ENCODE results near the gene PITX1.

DNA sequence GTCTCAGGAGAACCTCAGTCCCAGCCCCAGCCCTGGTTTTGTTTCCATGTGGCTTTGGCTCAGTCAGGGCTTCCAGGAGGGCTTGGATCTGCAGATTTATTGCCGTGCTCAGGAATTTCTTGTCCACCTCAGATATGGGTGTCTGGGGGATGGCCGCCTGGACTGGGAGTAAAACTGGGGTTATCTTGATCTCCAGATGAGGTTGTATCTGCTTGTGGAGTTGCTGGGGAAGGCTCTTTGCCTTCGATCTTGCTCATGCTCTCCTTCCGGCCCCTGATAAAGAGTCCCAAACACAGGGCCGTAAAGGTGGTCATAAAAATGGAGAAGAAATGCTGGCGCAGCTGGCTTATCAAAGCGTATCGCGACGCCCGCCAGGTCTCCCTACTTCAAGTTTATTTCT, 17.8 kb upstream of the PITX1 start:
- TF ChIP-seq, protein P1, sequence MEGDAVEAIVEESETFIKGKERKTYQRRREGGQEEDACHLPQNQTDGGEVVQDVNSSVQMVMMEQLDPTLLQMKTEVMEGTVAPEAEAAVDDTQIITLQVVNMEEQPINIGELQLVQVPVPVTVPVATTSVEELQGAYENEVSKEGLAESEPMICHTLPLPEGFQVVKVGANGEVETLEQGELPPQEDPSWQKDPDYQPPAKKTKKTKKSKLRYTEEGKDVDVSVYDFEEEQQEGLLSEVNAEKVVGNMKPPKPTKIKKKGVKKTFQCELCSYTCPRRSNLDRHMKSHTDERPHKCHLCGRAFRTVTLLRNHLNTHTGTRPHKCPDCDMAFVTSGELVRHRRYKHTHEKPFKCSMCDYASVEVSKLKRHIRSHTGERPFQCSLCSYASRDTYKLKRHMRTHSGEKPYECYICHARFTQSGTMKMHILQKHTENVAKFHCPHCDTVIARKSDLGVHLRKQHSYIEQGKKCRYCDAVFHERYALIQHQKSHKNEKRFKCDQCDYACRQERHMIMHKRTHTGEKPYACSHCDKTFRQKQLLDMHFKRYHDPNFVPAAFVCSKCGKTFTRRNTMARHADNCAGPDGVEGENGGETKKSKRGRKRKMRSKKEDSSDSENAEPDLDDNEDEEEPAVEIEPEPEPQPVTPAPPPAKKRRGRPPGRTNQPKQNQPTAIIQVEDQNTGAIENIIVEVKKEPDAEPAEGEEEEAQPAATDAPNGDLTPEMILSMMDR (IDR thresholded peaks at IDR 0.05): no peak
- no peak for TF ChIP-seq POLR2A (IDR thresholded peaks at IDR 0.05)
